Natural killer cell (primary cell): ENCODE results near the gene TPRN. TPM values are rescaled to one million over a fixed set of nuclear protein-coding genes. Genes with fewer than 3 reads are reported as not detected.

Experiments
- ATAC-seq, 3 donors: fragments of 150-1000 bp in 2 of 3; fragments of 200-7000 bp in 1 of 3; cut with Tn5 transposase; 1 replicate in 1 of 3; 2 replicates in 2 of 3; pipeline ENCODE4 v1.10.0; 2021; ENCODE audit warnings: mild to moderate bottlenecking in 2 of 3, moderate library complexity in 2 of 3
- DNase-seq, 2 donors: peaks; one replicate each; pipeline versions ENCODE4 v3.0.0 to v3.0.0-alpha.2; 2013 to 2021; ENCODE audit warnings: mixed read lengths in 1 of 2
- H3K27ac ChIP-seq: one replicate; pipeline ENCODE4 v1.5.1; 2013; ENCODE audit warnings: mild to moderate bottlenecking, low read length
- H3K27me3 ChIP-seq: one replicate; pipeline ENCODE4 v1.6.1; 2013; ENCODE audit warnings: low read length; ENCODE audit not compliant: control insufficient read depth, insufficient read depth
- H3K36me3 ChIP-seq: one replicate; pipeline ENCODE4 v1.6.1; 2013; ENCODE audit warnings: low read length; ENCODE audit not compliant: control insufficient read depth, insufficient read depth
- H3K4me1 ChIP-seq: one replicate; pipeline ENCODE4 v1.6.1; 2013; ENCODE audit warnings: low read length; ENCODE audit not compliant: control insufficient read depth, insufficient read depth
- H3K4me3 ChIP-seq: one replicate; pipeline ENCODE4 v1.5.1; 2013; ENCODE audit warnings: low read length
- H3K9me3 ChIP-seq: one replicate; pipeline ENCODE4 v1.6.1; 2013; ENCODE audit warnings: low read length; ENCODE audit not compliant: control insufficient read depth, insufficient read depth
- H3K27ac Mint-ChIP-seq, 2 donors: one replicate each; pipeline ENCODE4 v1.8.0; 2022; ENCODE audit warnings: mild to moderate bottlenecking in 2 of 2, mixed read lengths in 2 of 2, moderate library complexity in 1 of 2
- H3K27me3 Mint-ChIP-seq, 2 donors: one replicate each; pipeline ENCODE4 v1.8.0; 2022; ENCODE audit warnings: low read depth in 2 of 2, mixed read lengths in 2 of 2
- H3K36me3 Mint-ChIP-seq: one replicate; pipeline ENCODE4 v1.8.0; 2022; ENCODE audit warnings: mixed read lengths
- H3K4me1 Mint-ChIP-seq, 2 donors: one replicate each; pipeline ENCODE4 v1.8.0; 2022; ENCODE audit warnings: mixed read lengths in 2 of 2
- H3K4me3 Mint-ChIP-seq: one replicate; pipeline ENCODE4 v1.8.0; 2022; ENCODE audit warnings: mild to moderate bottlenecking, moderate library complexity, mixed read lengths
- H3K9me3 Mint-ChIP-seq, 2 donors: one replicate each; pipeline ENCODE4 v1.8.0; 2022; ENCODE audit warnings: mixed read lengths in 2 of 2
- CTCF ChIP-seq: fragments of 200-600 bp; IDR thresholded peaks from one replicate; pipeline ENCODE4 v1.8.0; 2022; ENCODE audit warnings: antibody characterized with exemption
- WGBS: methylation state at CpG from one replicate; pipeline ENCODE4 v1.1.7; 2013; ENCODE audit warnings: missing lambda C conversion rate; ENCODE audit not compliant: insufficient coverage; 5-methylcytosine and 5-hydroxymethylcytosine counted together
- intact Hi-C: fragments of 100-400 bp; cut with micrococcal nuclease; formaldehyde crosslinking; loops from one replicate; pipeline ENCODE4 v1.14.2; 2022
- total RNA-seq, 4 donors: library from RNA; stranded (reverse); fragments of 120-200 nt in 1 of 4; gene quantifications; one replicate each; pipeline versions ENCODE4 v1.2.3 to v1.2.4, GENCODE V29; 2013 to 2022

TPRN gene
- total RNA-seq, 3 donors from 2014 or later (not counting 1 experiment from before 2014, with no cell fraction given): 8.2 to 10.6 (median 8.4) TPM

DNA sequence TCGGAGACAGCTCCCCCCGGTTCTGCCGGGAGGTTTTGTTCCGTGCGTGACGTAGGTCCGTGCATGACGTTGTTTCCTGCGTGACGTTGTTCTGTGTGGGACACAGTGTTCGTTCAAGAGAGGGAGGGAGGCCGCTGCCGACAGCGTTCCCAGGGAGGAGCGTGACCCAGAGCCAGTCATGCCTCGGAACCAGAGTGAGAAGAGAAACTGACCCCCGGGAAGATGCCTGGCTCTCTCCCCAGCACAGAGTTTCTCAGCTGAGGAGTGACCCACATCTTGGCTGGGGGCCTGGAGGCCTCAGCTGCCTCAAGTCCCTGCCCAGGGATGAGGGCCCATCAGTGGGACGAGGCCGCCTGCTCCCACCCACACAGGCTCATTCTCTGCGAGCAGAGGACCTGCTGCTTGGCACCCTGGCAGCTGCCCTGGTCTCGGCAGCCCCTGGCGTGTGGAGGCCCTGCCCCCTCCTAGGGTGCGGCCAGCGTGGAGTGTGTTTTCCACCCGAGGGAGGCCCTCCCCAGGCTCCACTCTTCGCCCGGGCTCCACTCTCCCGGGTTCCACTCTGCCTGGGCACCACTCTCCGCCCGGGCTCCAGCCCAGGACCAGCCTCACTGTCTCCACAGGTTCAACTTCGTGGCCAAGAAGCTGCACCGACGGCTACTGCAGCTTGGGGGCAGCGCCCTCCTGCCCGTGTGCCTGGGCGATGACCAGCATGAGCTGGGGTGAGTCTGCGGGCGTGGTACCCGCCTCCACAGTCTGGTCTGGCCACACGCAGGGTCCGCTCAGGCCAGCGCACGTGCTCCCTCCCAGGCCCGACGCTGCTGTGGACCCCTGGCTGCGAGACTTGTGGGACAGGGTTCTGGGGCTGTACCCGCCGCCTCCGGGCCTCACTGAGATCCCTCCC is 12.9 kb upstream of the TPRN start:
- Mint-ChIP-seq H3K27me3 (no peaks in the 10 kb centered on the region), H3K36me3 (no peaks in the 10 kb centered on the region), H3K4me3 (no peak overlapping the region), H3K4me1 (peaks cover 3 to 6% of the 10 kb centered on the region in 2 donors), H3K27ac (no peak overlapping the region), H3K9me3 (no peaks in the 10 kb centered on the region)
- no peak overlapping the region for H3K27ac ChIP-seq
- intact Hi-C loops: no loop called here
- no peak for TF ChIP-seq CTCF
- H3K4me3 ChIP-seq: no peak overlapping the region
- H3K9me3 ChIP-seq: no peaks in the 10 kb centered on the region
- DNase-seq (no peak), ATAC-seq (no peak)
- 95% methylated on average over 49 of the region's 49 CpGs for WGBS
- H3K36me3 ChIP-seq: no peaks in the 10 kb centered on the region
- H3K27me3 ChIP-seq: no peaks in the 10 kb centered on the region
- no peaks in the 10 kb centered on the region for H3K4me1 ChIP-seq

DNA sequence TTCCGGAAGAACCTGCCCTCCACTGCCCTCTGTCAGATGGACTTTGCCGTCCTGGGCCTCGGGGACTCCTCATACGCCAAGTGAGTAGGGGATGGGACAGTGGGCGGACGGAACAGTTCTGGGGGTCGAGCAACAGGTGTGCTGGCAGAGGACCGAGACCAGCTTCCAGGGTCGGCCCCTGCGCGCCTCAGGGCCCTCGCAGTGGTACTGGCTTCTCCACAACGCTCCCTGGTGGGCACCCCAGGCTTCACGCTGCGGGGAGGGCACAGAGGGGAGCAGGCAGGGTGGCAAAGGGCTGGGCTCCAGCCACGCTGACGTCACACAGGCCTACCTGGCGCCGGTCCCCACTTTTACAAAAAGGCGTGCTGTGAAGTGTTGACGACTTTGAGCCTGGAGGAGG is 12.0 kb upstream of the TPRN start:
- no peak for TF ChIP-seq CTCF
- Mint-ChIP-seq H3K4me3 (no peak overlapping the region), H3K4me1 (peaks cover 6% of the 10 kb centered on the region in 2 donors), H3K27ac (no peak overlapping the region), H3K27me3 (no peaks in the 10 kb centered on the region), H3K9me3 (no peaks in the 10 kb centered on the region), H3K36me3 (no peaks in the 10 kb centered on the region)
- H3K36me3 ChIP-seq: no peaks in the 10 kb centered on the region
- DNase-seq (no peak), ATAC-seq (no peak)
- intact Hi-C loops: no loop called here
- H3K9me3 ChIP-seq: no peaks in the 10 kb centered on the region
- H3K27me3 ChIP-seq: no peaks in the 10 kb centered on the region
- H3K4me3 ChIP-seq: no peak overlapping the region
- H3K4me1 ChIP-seq: no peaks in the 10 kb centered on the region
- no peak overlapping the region for H3K27ac ChIP-seq
- WGBS: 94% methylated on average over 21 of the region's 21 CpGs

DNA sequence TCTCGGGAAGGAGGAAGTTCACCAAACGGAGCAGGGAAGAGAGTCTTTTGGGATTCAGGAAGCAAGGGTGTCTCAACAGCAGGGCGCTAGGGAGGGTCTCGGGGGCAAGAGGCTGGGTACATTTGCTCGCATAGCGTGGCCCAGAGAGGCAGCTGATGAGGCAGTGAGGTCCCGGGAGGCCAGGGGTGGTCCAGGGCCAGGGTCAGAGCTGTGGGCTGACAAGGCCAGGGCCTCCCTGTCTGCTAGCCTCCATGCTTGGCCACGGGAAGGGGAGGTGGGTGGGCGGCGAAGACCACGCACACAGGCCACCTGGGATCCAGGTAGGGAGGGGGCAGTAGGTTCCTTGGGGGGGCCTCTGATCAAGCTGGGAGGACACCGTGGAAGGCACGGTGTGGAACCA is 11.0 kb upstream of the TPRN start:
- H3K4me1 Mint-ChIP-seq: peaks cover 16% of the 10 kb centered on the region in 2 donors
- DNase-seq (no peak), ATAC-seq (no peak)
- no peaks in the 10 kb centered on the region for H3K36me3 Mint-ChIP-seq
- intact Hi-C loops: no loop called here
- H3K9me3 Mint-ChIP-seq: no peaks in the 10 kb centered on the region
- Histone ChIP-seq H3K36me3 (no peaks in the 10 kb centered on the region), H3K9me3 (no peaks in the 10 kb centered on the region), H3K27me3 (no peaks in the 10 kb centered on the region), H3K4me3 (no peak overlapping the region), H3K4me1 (peaks cover 6% of the 10 kb centered on the region), H3K27ac (no peak overlapping the region)
- no peak for TF ChIP-seq CTCF
- H3K4me3 Mint-ChIP-seq: no peak overlapping the region
- no peaks in the 10 kb centered on the region for H3K27me3 Mint-ChIP-seq
- no peak overlapping the region for H3K27ac Mint-ChIP-seq
- WGBS: 88% methylated on average over 13 of the region's 13 CpGs
